ENCODE measurements around the gene ENTHD1.

ENTHD1 gene

DNA sequence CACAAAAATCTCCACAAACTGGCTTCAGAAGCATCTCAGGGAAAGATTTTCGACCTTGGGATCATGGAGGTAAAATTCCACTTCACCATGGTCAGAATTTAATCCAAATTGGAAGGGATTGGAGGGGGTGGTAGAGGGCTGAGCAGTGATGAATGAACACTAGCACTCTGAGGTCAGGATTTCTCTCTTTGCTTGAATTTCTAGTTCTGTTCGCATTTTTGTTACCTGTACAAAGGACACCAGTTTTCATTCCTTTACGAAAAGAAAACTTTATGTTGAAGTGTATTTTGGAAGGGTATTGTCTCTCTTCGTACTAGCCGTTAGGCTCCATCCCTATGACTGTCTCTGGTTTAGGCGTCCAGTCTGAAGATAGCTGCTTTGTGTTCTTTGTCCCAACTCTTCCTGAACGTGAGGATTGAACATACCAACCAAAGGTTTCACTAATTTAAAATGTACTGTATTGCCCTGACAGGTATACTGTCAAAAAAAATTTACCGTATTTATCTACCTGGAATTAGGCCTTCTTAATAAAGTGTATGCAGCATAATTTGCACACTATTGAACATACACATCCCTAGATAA is 8.1 kb upstream of the ENTHD1 start:
- no peak for TF ChIP-seq CTCF (conservative IDR thresholded peaks at IDR 0.05; ENCODE audit: low read depth, low read length)
- no peak for DNase-seq (ENCODE audit: low read depth)
- no peak overlapping the region for H3K4me3 ChIP-seq (ENCODE audit: low read length)

GRCh38 chr22:39900306-39901227 is 7.0 kb upstream of the ENTHD1 start, which contains the start of gene GRAP2:
Gene GRAP2, plus strand, starts transcription at chr22:39901084. Its CDS starts 46,023 bp downstream, at chr22:39947107.
- H3K4me3 ChIP-seq (ENCODE audit: low read length), result no peak within 1 kb of the TSS
- no peak for DNase-seq (ENCODE audit: low read depth)
- no peak for TF ChIP-seq CTCF (conservative IDR thresholded peaks at IDR 0.05; ENCODE audit: low read depth, low read length)

DNA sequence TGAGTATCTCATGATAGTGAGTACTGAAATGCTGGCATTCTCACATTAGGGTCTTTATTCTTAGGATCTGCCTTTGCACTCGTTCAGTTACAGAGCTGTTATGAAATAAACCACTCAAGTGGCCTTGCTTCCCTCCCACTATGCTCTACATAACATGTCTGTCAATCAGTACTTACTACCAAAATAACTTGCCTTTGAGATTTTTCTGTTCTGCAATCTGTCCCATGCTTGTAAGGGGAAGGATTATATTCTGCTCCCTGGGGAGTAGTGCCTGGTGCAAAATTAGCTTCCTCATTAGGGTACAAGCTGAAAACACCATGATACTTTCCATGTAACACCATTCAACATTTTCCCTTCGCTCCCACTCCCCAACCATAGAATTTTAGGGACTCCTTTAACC is 5.4 kb upstream of the ENTHD1 start:
- no peak overlapping the region for H3K4me3 ChIP-seq (ENCODE audit: low read length)
- DNase-seq (ENCODE audit: low read depth), result no peak
- no peak for TF ChIP-seq CTCF (conservative IDR thresholded peaks at IDR 0.05; ENCODE audit: low read depth, low read length)

DNA sequence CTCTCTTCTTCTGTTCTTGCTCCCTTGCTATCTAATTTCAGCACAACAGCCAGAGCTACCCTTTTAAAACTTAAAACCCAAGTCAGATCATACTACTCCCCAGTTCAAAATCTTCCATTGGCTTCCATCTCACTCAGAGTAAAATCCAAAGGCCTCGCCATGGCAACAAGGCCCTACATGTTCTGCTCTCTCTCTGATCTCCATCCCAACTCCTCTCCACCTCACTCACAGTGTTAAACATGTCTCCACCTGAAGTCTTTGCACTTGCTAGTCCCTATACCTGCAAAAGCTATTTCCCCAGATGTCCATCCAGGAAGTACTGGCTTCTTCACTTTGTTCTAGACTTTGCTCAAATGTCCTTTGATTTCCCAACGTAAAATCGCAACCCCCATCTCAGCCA is 4.3 kb upstream of the ENTHD1 start:
- H3K4me3 ChIP-seq (ENCODE audit: low read length), result no peak overlapping the region
- no peak for DNase-seq (ENCODE audit: low read depth)
- no peak for TF ChIP-seq CTCF (conservative IDR thresholded peaks at IDR 0.05; ENCODE audit: low read depth, low read length)

GRCh38 chr22:39896313-39896996 is 2.9 kb upstream of the ENTHD1 start:
- TF ChIP-seq CTCF (conservative IDR thresholded peaks at IDR 0.05; ENCODE audit: low read depth, low read length), result no peak
- no peak overlapping the region for H3K4me3 ChIP-seq (ENCODE audit: low read length)
- no peak for DNase-seq (ENCODE audit: low read depth)

GRCh38 chr22:39895682-39896081 is 2.1 kb upstream of the ENTHD1 start:
- TF ChIP-seq CTCF (conservative IDR thresholded peaks at IDR 0.05; ENCODE audit: low read depth, low read length), result no peak
- no peak overlapping the region for H3K4me3 ChIP-seq (ENCODE audit: low read length)
- no peak for DNase-seq (ENCODE audit: low read depth)

All from retinal pigment epithelial cell (primary cell).